ENCODE data around the gene SSBP3.

Gene SSBP3

GRCh38 chr1:54331843-54332463, 74.2 kb downstream of the SSBP3 start:
- DNase-seq (ENCODE audit: low read depth in 1 of 2, low spot score in 1 of 2): no peak

- no peak for DNase-seq (ENCODE audit: low read depth in 1 of 2, low spot score in 1 of 2)
These were observed 75.0 kb downstream of the SSBP3 start for GRCh38 chr1:54331091-54331772.

- DNase-seq (ENCODE audit: low read depth in 1 of 2, low spot score in 1 of 2): no peak
These were observed 76.7 kb downstream of the SSBP3 start for GRCh38 chr1:54329312-54330003.

GRCh38 chr1:54328066-54328636, 78.0 kb downstream of the SSBP3 start:
- DNase-seq (ENCODE audit: low read depth in 1 of 2, low spot score in 1 of 2): no peak

GRCh38 chr1:54327386-54328065, 78.7 kb downstream of the SSBP3 start:
- no peak for DNase-seq (ENCODE audit: low read depth in 1 of 2, low spot score in 1 of 2)

GRCh38 chr1:54326543-54327385, 79.4 kb downstream of the SSBP3 start:
- DNase-seq (ENCODE audit: low read depth in 1 of 2, low spot score in 1 of 2): no peak

GRCh38 chr1:54325703-54326461, 80.3 kb downstream of the SSBP3 start:
- DNase-seq (ENCODE audit: low read depth in 1 of 2, low spot score in 1 of 2): no peak

GRCh38 chr1:54325284-54325683, 80.9 kb downstream of the SSBP3 start:
- no peak for DNase-seq (ENCODE audit: low read depth in 1 of 2, low spot score in 1 of 2)

DNA sequence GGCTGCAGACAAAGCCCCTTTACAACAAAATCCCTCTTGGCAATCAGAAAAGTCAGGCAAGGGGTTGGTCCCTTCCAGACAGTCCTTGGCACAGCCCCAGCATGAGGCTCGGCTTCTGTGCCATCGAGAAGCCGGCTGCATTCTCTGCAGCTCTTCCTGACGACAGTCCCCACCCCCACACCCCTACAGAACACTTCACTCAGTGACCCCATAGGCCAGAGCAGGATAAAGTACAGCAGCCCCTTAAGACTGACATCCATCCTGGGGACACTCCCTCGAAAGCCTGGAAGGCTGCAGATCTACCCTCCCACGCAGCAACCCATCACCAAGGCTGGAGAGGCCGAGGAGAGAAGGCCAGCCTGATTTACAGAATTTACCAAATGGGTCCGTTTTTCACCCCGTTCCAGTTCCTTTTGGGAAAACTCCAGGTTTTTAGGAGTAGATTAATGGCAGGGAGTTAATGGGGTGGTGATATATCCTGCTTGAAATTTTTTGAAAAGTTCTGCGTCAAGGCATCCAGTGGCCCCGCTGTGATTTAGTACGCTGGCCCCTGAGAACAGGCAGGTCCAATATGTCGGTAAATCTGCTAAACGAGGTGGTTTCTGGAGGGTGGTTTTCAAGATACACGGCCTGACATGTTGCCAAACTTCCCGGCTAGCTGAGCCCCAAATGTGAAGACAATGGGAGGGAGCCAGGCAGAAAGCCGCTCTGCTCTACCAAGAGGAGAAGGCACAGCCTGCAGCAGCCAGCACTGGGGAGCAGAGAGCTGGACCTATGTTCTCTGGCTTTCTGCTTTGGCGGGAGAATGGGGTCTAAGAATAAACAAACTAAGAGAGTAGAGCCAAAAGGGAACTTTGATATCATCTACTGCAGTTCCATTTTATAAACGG, 81.7 kb downstream of the SSBP3 start:
- no peak for DNase-seq (ENCODE audit: low read depth in 1 of 2, low spot score in 1 of 2)

DNA sequence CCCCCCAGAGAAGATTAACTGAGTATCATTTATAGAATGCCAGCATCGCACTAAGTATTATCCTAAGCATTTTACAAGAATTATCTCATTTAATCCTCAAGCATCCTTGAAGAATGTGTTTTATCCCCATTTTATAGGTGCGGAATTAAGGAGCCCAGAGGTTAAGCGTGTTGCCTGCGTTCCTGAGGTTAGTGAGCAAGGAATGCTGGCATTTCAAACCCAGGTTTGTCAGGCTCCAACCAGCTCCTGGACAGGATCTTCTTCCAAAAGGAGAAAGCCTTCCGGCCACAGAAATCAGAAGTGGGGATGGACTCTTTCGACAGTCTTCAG, 82.3 kb downstream of the SSBP3 start:
- DNase-seq (ENCODE audit: low read depth in 1 of 2, low spot score in 1 of 2): no peak

DNA sequence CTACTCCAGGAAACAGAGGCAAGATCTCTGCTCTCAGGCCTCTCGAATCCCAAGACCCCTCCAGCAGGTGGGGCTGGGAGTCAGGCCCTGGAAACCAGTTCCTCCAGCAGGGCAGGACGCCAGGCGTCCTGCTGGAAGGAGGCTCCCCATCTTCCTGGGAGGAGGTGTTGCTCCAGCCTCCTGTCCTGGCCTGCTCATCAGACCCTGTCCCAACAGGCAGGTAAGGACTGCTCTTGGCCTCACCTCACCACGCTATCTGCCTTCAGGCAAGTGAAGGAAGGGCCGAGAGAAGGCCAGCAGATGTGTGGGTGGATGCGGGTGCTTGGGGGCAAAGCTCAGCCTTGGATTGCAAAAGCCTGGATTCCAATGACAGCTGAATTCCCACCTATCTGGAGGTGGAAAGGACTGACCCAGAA, 82.9 kb downstream of the SSBP3 start:
- DNase-seq (ENCODE audit: low read depth in 1 of 2, low spot score in 1 of 2): no peak

GRCh38 chr1:54318246-54318814, 87.9 kb downstream of the SSBP3 start:
- DNase-seq (ENCODE audit: low read depth in 1 of 2, low spot score in 1 of 2): no peak

GRCh38 chr1:54317084-54317483, 89.1 kb downstream of the SSBP3 start:
- DNase-seq (ENCODE audit: low read depth in 1 of 2, low spot score in 1 of 2): no peak

- no peak for DNase-seq (ENCODE audit: low read depth in 1 of 2, low spot score in 1 of 2)
These were observed 91.1 kb downstream of the SSBP3 start for GRCh38 chr1:54315099-54315498.

DNA sequence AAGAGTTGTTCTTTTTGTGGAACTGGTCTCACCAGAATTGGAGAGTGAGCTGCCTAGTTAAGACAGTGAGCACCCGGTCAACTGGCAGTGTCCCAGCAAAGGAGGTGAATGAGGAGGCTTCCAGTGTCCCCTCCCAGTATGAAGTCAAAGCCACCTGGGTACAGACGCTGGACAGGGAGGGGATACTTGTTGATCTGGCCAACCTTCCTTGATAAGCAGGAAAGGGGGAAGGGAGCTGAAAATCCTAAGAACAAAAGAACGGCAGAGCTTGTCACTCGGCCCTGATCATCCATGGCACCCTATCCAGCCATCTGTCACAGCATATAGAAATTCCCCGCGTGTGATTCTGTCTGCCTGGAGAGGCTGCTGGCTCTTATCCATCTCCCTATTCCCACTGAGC, 91.5 kb downstream of the SSBP3 start:
- DNase-seq (ENCODE audit: low read depth in 1 of 2, low spot score in 1 of 2): no peak

- no peak for DNase-seq (ENCODE audit: low read depth in 1 of 2, low spot score in 1 of 2)
These were observed 93.3 kb downstream of the SSBP3 start for GRCh38 chr1:54312796-54313316.

DNA sequence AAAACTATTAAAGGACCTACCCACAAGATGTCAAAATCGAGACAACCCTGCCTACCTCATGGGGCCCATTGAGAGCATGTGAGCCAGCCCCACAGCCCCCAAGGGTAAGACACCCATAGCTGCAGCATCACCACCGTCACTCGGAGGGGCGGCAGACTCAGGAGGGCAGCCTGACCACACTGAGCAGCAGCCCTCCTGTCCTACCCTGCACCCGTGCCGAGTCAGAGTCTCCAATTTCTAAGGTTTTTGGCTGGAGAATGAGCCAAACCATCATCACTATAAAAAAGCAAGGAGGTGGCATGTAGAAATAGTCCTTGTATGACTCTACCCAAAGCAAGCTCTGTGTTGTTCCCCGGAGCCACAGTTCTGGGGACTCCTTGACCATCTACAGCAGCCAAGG, 94.7 kb downstream of the SSBP3 start:
- no peak for DNase-seq (ENCODE audit: low read depth in 1 of 2, low spot score in 1 of 2)
